HG03439 (cell line): ENCODE results near the gene KDM6A.
"Not testable (repeated sequence)": the region's sequence is repeated elsewhere in the genome, so short reads cannot be mapped to it uniquely, and the experiment has no call there.

Experiments
- ATAC-seq: cut with Tn5 transposase; IDR thresholded peaks from one replicate; pipeline ENCODE4 v1.9.1; 2021; ENCODE audit warnings: mild to moderate bottlenecking, moderate library complexity; ENCODE audit not compliant: unreplicated experiment

The KDM6A gene

GRCh38 chrX:44884944-44885343, 12.0 kb downstream of the KDM6A start:
- ATAC-seq: no peak

GRCh38 chrX:44889824-44890223, 16.8 kb downstream of the KDM6A start:
- ATAC-seq: no peak

GRCh38 chrX:44890247-44890646, 17.3 kb downstream of the KDM6A start:
- no peak for ATAC-seq

GRCh38 chrX:44890687-44891086, 17.7 kb downstream of the KDM6A start:
- ATAC-seq: not testable (repeated sequence)

- ATAC-seq: no peak
Measured at GRCh38 chrX:44891642-44892041, 18.7 kb downstream of the KDM6A start.

GRCh38 chrX:44896876-44897186, 23.8 kb downstream of the KDM6A start:
- no peak for ATAC-seq

GRCh38 chrX:44897539-44897938, 24.6 kb downstream of the KDM6A start:
- no peak for ATAC-seq

GRCh38 chrX:44898411-44899221, 25.6 kb downstream of the KDM6A start:
- no peak for ATAC-seq

GRCh38 chrX:44899946-44900345, 27.0 kb downstream of the KDM6A start:
- ATAC-seq: no peak

- ATAC-seq: no peak
Measured at GRCh38 chrX:44903107-44903506, 30.1 kb downstream of the KDM6A start.

GRCh38 chrX:44903830-44904530, 31.0 kb downstream of the KDM6A start:
- no peak for ATAC-seq

- ATAC-seq: no peak
Measured at GRCh38 chrX:44904542-44905115, 31.6 kb downstream of the KDM6A start.

GRCh38 chrX:44906041-44906440, 33.1 kb downstream of the KDM6A start:
- no peak for ATAC-seq

GRCh38 chrX:44906542-44906941, 33.6 kb downstream of the KDM6A start:
- no peak for ATAC-seq

- no peak for ATAC-seq
Measured at GRCh38 chrX:44908153-44908552, 35.2 kb downstream of the KDM6A start.

- no peak for ATAC-seq
Measured at GRCh38 chrX:44908827-44909226, 35.8 kb downstream of the KDM6A start.

- not testable (repeated sequence) for ATAC-seq
Measured at GRCh38 chrX:44910508-44910907, 37.5 kb downstream of the KDM6A start.

GRCh38 chrX:44911074-44911600, 38.1 kb downstream of the KDM6A start:
- ATAC-seq: not testable (repeated sequence)

- no peak for ATAC-seq
Measured at GRCh38 chrX:44913656-44914531, 40.9 kb downstream of the KDM6A start.

- ATAC-seq: no peak
Measured at GRCh38 chrX:44914532-44915198, 41.7 kb downstream of the KDM6A start.
